GM12873 (cell line): ENCODE measurements around the gene FLNC.

ENCODE experiments used
- TF ChIP-seq, protein P1 (sequence below): IDR thresholded peaks from 2 replicates; pipeline ENCODE4 v1.5.1; 2012; ENCODE audit warnings: low read depth, mild to moderate bottlenecking, moderate library complexity, low read length, control low read depth; ENCODE audit not compliant: insufficient read depth; ENCODE audit errors: missing control alignments

Gene FLNC, protein sequence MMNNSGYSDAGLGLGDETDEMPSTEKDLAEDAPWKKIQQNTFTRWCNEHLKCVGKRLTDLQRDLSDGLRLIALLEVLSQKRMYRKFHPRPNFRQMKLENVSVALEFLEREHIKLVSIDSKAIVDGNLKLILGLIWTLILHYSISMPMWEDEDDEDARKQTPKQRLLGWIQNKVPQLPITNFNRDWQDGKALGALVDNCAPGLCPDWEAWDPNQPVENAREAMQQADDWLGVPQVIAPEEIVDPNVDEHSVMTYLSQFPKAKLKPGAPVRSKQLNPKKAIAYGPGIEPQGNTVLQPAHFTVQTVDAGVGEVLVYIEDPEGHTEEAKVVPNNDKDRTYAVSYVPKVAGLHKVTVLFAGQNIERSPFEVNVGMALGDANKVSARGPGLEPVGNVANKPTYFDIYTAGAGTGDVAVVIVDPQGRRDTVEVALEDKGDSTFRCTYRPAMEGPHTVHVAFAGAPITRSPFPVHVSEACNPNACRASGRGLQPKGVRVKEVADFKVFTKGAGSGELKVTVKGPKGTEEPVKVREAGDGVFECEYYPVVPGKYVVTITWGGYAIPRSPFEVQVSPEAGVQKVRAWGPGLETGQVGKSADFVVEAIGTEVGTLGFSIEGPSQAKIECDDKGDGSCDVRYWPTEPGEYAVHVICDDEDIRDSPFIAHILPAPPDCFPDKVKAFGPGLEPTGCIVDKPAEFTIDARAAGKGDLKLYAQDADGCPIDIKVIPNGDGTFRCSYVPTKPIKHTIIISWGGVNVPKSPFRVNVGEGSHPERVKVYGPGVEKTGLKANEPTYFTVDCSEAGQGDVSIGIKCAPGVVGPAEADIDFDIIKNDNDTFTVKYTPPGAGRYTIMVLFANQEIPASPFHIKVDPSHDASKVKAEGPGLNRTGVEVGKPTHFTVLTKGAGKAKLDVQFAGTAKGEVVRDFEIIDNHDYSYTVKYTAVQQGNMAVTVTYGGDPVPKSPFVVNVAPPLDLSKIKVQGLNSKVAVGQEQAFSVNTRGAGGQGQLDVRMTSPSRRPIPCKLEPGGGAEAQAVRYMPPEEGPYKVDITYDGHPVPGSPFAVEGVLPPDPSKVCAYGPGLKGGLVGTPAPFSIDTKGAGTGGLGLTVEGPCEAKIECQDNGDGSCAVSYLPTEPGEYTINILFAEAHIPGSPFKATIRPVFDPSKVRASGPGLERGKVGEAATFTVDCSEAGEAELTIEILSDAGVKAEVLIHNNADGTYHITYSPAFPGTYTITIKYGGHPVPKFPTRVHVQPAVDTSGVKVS (N-terminal part only)

DNA sequence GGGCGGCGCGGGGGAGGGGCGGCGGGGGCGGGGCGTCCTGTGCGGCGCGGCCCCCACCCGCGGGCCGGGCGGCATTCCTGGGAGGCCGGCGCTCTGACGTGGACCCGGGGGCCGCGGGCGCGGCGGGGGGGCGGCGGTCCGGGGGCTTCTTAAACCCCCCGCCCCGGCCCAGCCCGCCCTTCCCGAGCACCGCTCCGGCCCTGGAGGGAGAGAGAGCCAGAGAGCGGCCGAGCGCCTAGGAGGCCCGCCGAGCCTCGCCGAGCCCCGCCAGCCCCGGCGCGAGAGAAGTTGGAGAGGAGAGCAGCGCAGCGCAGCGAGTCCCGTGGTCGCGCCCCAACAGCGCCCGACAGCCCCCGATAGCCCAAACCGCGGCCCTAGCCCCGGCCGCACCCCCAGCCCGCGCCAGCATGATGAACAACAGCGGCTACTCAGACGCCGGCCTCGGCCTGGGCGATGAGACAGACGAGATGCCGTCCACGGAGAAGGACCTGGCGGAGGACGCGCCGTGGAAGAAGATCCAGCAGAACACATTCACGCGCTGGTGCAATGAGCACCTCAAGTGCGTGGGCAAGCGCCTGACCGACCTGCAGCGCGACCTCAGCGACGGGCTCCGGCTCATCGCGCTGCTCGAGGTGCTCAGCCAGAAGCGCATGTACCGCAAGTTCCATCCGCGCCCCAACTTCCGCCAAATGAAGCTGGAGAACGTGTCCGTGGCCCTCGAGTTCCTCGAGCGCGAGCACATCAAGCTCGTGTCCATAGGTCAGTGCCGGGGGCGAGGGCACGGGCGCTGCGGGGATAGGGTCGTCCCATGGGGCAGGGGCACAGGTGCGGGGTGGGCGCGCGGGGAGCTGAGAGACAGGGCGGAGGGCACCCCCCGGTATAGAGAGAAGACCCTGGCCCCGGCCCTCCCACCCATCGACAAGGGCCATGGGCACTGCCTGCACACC, at the start of gene FLNC:
TSS of gene FLNC (plus strand) at position 176 of the 947 bp plus-strand sequence. CDS start at position 408, 232 bp downstream.
- TF ChIP-seq, protein P1, sequence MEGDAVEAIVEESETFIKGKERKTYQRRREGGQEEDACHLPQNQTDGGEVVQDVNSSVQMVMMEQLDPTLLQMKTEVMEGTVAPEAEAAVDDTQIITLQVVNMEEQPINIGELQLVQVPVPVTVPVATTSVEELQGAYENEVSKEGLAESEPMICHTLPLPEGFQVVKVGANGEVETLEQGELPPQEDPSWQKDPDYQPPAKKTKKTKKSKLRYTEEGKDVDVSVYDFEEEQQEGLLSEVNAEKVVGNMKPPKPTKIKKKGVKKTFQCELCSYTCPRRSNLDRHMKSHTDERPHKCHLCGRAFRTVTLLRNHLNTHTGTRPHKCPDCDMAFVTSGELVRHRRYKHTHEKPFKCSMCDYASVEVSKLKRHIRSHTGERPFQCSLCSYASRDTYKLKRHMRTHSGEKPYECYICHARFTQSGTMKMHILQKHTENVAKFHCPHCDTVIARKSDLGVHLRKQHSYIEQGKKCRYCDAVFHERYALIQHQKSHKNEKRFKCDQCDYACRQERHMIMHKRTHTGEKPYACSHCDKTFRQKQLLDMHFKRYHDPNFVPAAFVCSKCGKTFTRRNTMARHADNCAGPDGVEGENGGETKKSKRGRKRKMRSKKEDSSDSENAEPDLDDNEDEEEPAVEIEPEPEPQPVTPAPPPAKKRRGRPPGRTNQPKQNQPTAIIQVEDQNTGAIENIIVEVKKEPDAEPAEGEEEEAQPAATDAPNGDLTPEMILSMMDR: no peak

- TF ChIP-seq, protein P1: no peak
Observed at GRCh38 chr7:128781126-128781525, 49.1 kb upstream of the FLNC start.

DNA sequence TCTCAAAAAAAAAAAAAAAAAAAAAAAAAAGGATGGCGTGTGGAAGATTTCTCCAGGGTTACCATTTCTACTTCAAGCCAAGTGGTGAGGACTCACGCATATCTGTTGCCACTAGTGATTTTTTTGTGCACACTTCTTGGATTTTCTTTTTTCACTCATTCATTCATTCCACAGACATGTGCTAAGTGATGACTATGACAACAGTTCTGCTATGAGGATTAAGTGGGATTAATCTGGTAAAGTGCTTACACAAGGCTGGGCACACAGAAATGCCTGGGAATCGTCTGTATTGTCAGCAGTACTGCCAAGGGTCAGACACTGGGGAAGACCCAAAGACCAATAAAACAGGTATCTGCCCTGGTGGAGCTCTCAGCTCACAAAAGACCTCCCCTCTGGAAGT, 48.4 kb upstream of the FLNC start:
- TF ChIP-seq, protein P1: no peak

- TF ChIP-seq, protein P1: no peak
Observed at GRCh38 chr7:128783143-128783861, 46.9 kb upstream of the FLNC start.

GRCh38 chr7:128785738-128786137, 44.5 kb upstream of the FLNC start:
- TF ChIP-seq, protein P1: no peak
